ENCODE data around the gene FOS. TPM values are rescaled to one million over a fixed set of nuclear protein-coding genes. Genes with fewer than 3 reads are reported as not detected.

The FOS gene
- total RNA-seq, 2 experiments from 2014 or later, result 81.8 to 84.6 TPM

DNA sequence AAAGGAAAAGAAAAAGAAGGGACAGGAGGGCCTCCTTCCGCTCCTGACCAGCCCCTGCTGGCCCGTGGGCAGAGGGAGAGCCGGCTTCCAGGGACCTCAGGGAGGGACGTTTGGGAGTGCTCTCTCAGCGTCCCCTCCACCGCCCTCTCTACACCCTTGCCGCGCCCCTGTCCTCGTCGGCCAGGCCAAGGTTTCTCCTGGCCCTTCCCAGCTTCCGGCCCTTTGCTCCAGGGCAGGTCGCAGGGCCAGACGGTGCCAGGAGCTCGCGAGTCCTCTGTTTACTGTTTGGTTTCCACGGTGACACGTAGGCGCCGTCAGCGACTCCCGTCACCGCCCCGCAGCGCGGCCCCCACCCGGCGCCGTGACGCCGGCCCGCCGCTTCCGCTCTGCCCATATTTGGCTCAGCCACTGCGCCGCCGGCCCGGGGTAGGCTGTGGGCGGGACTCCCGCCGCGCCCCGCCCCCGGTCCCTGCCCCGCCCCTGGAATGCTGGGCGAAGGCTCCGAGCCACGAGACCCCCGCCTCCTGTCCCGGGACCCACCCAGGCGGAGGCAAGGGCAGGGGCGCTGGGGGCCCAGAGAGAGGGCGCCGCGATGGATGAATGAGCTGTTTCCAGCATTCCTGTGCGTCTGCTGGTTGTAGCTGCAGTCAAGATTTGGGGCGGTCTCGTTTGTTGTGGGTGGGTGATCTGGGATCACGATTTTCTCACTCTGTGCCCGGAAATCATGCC lies 15.5 kb downstream of the FOS start:
- ChIA-PET POLR2A (interaction anchor here (0.6 to 1.9 kb wide), 8 partner anchors 9 to 162 kb away, joined by 3 to 17 read pairs (median 4); no protein-coding TSS in a partner anchor), CTCF (interaction anchor here (0.8 to 16.2 kb wide), 10 partner anchors 11 to 169 kb away, joined by 3 to 268 read pairs (median 14); partner anchors contain the start of gene NEK9)
- peak; percentile 95 for ATAC-seq
- H3K4me1 Mint-ChIP-seq (ENCODE audit: low read depth), result peaks cover 22% of the 10 kb centered on the region
- peak; percentile 94 for DNase-seq
- H3K36me3 Mint-ChIP-seq (ENCODE audit: low read depth), result no peaks in the 10 kb centered on the region
- H3K27me3 Mint-ChIP-seq, result peaks cover 6% of the 10 kb centered on the region
- no peaks in the 10 kb centered on the region for H3K9me3 Mint-ChIP-seq
- H3K4me3 Mint-ChIP-seq, result peak overlapping the region; percentile 74
- TF ChIP-seq, protein P1, sequence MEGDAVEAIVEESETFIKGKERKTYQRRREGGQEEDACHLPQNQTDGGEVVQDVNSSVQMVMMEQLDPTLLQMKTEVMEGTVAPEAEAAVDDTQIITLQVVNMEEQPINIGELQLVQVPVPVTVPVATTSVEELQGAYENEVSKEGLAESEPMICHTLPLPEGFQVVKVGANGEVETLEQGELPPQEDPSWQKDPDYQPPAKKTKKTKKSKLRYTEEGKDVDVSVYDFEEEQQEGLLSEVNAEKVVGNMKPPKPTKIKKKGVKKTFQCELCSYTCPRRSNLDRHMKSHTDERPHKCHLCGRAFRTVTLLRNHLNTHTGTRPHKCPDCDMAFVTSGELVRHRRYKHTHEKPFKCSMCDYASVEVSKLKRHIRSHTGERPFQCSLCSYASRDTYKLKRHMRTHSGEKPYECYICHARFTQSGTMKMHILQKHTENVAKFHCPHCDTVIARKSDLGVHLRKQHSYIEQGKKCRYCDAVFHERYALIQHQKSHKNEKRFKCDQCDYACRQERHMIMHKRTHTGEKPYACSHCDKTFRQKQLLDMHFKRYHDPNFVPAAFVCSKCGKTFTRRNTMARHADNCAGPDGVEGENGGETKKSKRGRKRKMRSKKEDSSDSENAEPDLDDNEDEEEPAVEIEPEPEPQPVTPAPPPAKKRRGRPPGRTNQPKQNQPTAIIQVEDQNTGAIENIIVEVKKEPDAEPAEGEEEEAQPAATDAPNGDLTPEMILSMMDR (IDR thresholded peaks at IDR 0.05), result no peak
- intact Hi-C loops (cut with micrococcal nuclease), result loop anchor here (2.0 kb wide), 1 partner anchor 161 kb away; no protein-coding TSS in a partner anchor
- H3K27ac Mint-ChIP-seq, result peak overlapping the region; percentile 90

DNA sequence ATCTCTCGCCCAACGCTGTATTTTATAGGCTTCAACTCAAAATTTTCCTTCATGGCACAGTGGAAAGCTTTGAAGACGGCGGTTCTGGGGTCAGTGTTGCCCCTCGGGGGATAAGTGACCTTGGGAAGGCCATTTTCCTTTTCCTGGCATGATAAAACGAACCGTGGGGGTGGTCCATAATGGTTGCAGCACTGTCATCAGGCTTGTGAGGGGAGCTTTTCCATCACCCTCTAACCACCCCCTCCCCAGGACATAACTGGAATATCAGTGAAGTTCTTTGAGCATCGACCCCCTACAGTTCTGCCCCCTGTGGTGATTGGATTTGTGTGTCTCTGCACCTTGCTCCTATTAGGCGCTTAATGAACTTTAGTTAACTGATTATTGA lies 16.0 kb downstream of the FOS start:
- Mint-ChIP-seq H3K4me3 (peak overlapping the region; percentile 74), H3K27ac (peak overlapping the region; percentile 76), H3K4me1 (ENCODE audit: low read depth) (peaks cover 22% of the 10 kb centered on the region), H3K9me3 (no peaks in the 10 kb centered on the region), H3K27me3 (peaks cover 3% of the 10 kb centered on the region), H3K36me3 (ENCODE audit: low read depth) (no peaks in the 10 kb centered on the region)
- intact Hi-C loops (cut with micrococcal nuclease), result loop anchor here (2.0 kb wide), 1 partner anchor 162 kb away; no protein-coding TSS in a partner anchor
- CTCF ChIA-PET, result interaction anchor here (0.8 to 16.2 kb wide), 14 partner anchors 11 to 366 kb away, joined by 3 to 268 read pairs (median 4); partner anchors contain the start of genes ERG28 and NEK9
- no peak for ATAC-seq
- TF ChIP-seq, protein P1 (IDR thresholded peaks at IDR 0.05), result peak; percentile 39
- no peak for DNase-seq
- POLR2A ChIA-PET, result interaction anchor here (0.9 to 1.9 kb wide), 7 partner anchors 10 to 163 kb away, joined by 3 to 17 read pairs (median 4); no protein-coding TSS in a partner anchor

DNA sequence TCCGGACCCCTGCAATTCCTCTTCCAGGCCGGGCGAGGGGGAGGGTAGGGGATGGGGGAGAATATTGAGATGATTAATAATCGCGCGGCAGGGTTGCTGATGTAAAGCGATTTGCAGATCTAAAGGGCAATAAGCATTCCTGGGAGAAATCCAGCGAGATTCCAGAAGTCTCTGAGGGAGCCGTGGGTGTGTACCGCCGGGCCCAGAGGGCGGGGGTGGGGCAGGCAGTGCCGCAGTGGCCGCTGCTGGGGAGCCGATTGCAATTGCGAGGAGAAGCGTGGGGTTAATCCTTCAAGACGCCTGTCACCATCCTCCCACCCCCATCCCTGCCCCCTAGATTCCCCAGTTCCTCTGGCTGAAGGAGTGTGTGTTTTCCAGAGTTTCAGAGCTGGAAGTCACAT lies 16.4 kb downstream of the FOS start:
- Mint-ChIP-seq H3K4me3 (peak overlapping the region; percentile 74), H3K4me1 (ENCODE audit: low read depth) (peaks cover 22% of the 10 kb centered on the region), H3K27ac (peak overlapping the region; percentile 76), H3K36me3 (ENCODE audit: low read depth) (no peaks in the 10 kb centered on the region), H3K9me3 (no peaks in the 10 kb centered on the region), H3K27me3 (peaks cover 2% of the 10 kb centered on the region)
- ChIA-PET CTCF (interaction anchor here (0.7 to 16.2 kb wide), 28 partner anchors 9 to 365 kb away, joined by 3 to 268 read pairs (median 4); partner anchors contain the start of genes ERG28, NEK9 and TMED10), POLR2A (interaction anchor here (0.9 to 1.9 kb wide), 6 partner anchors 14 to 163 kb away, joined by 3 to 17 read pairs (median 4); no protein-coding TSS in a partner anchor)
- intact Hi-C loops (cut with micrococcal nuclease), result loop anchor here (2.0 kb wide), 1 partner anchor 162 kb away; no protein-coding TSS in a partner anchor
- DNase-seq, result peak; percentile 32
- TF ChIP-seq, protein P1 (IDR thresholded peaks at IDR 0.05), result peak; percentile 0
- ATAC-seq, result no peak

DNA sequence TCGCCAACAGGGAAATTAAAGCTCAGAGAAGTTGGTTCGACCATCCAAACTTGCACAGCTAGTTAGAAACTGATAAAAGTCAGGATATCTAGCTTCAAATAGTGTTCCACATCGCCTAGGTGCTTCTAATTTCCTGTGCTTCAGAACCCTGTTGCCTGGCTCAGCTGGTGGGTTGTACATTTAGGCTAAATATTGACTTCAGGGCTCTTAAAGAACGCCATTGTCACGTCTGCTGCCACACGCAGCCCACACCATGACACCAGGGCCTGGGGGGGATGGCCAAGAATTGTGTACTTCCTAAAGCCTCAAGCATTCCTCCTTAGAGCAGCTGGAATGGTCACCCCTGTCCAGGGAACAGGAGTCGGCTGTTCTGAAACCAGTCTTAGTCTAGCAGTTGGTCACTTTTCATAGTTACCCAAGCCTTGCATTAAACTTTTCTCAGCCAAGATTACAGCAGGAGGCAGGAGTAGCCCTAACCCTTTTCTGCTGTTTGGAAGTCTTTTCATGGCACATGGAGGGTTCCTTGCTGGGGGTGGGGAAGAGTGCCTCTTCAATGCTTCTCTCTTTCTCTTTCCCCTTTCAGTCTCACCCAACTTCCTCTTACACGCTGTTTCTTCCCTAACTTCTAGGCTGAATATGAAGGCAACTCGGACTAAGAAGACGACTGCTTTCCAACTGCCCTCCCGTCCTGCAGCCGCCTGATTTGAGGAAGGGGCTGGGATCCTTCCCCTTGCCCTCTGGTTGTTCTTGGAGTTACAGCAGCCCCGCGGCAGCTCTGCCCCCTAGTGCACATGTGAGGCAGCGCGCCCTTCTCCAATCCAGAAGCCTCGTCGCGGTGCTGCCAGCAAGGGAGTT lies 17.1 kb downstream of the FOS start:
- CTCF ChIA-PET, result interaction anchor here (0.7 to 16.2 kb wide), 30 partner anchors 8 to 365 kb away, joined by 3 to 268 read pairs (median 4); partner anchors contain the start of genes ERG28, NEK9 and TMED10
- Mint-ChIP-seq H3K27me3 (peaks cover 2% of the 10 kb centered on the region), H3K36me3 (ENCODE audit: low read depth) (no peaks in the 10 kb centered on the region), H3K4me3 (peak overlapping the region; percentile 74), H3K27ac (peak overlapping the region; percentile 83), H3K9me3 (no peaks in the 10 kb centered on the region), H3K4me1 (ENCODE audit: low read depth) (peaks cover 22% of the 10 kb centered on the region)
- TF ChIP-seq, protein P1 (IDR thresholded peaks at IDR 0.05), result peak; percentile 98
- intact Hi-C loops (cut with micrococcal nuclease), result loop anchor here (2.0 kb wide), 1 partner anchor 163 kb away; no protein-coding TSS in a partner anchor
- DNase-seq, result peak; percentile 88
- POLR2A ChIA-PET, result interaction anchor here (1.4 to 1.9 kb wide), 3 partner anchors 37 to 164 kb away, joined by 4 to 17 read pairs (median 4); no protein-coding TSS in a partner anchor
- ATAC-seq, result peak; percentile 50

Measured in activated CD8-positive, alpha-beta T cell treated with anti-CD3 and anti-CD28 coated beads for 36 hours (primary cell).